GM12801 (cell line): ENCODE measurements around the gene TTYH3.

Experiments
- CTCF ChIP-seq: IDR thresholded peaks from one replicate; pipeline ENCODE4 v1.5.1; 2011; ENCODE audit warnings: control low read depth; ENCODE audit not compliant: insufficient read length; ENCODE audit errors: extremely low read depth

The TTYH3 gene

GRCh38 chr7:2616387-2617324 lies 15.1 kb upstream of the TTYH3 start:
- TF ChIP-seq CTCF: no peak

GRCh38 chr7:2617325-2617905 lies 14.4 kb upstream of the TTYH3 start:
- TF ChIP-seq CTCF: no peak

GRCh38 chr7:2619116-2619515 lies 12.7 kb upstream of the TTYH3 start:
- TF ChIP-seq CTCF: no peak

GRCh38 chr7:2621061-2621828 lies 10.5 kb upstream of the TTYH3 start:
- TF ChIP-seq CTCF: no peak

- TF ChIP-seq CTCF: no peak
Observed at GRCh38 chr7:2621948-2622640, 9.7 kb upstream of the TTYH3 start.

- no peak for TF ChIP-seq CTCF
Observed at GRCh38 chr7:2622869-2623697, 8.7 kb upstream of the TTYH3 start.
